GM19328 (cell line): ENCODE measurements around the gene GPR173.

ENCODE experiments used
- ATAC-seq: cut with Tn5 transposase; IDR thresholded peaks from one replicate; pipeline ENCODE4 v1.9.1; 2021; ENCODE audit warnings: mild to moderate bottlenecking, moderate library complexity; ENCODE audit not compliant: unreplicated experiment

GPR173 gene

DNA sequence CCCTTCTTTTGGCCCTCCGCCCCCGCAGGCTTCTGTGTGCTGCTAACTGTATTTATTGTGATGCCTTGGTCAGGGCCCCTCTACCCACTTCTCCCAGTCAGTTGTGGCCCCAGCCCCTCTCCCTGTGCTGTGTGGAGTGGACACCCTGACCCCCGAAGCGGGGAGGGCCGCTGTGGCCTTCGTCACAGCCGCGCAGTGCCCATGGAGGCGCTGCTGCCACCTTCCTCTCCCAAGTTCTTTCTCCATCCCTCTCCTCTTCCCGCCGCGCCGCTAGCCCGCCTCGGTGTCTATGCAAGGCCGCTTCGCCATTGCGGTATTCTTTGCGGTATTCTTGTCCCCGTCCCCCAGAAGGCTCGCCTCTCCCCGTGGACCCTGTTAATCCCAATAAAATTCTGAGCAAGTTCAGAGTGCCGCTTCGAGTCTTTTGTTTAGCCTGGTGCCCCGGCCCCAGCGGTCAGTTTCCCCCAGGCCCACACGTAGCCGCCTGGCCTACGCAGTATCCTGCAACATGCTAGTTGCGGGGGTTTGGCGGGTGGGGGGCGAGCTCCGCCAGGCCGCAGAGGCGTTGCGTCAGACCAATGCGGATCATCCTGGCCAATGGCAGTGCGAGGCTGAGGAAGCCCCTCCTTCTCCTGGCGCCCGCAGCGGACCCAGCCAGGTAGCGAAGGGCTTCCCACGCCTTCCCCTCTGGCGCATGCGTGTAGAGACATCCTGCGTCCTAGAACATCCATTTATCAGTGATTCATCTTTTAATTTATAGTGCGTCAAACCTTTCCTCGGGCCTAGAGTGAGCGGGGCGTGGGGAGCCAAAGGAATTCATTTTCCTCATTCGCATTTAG, 39.8 kb downstream of the GPR173 start:
- ATAC-seq: peak; percentile 43

DNA sequence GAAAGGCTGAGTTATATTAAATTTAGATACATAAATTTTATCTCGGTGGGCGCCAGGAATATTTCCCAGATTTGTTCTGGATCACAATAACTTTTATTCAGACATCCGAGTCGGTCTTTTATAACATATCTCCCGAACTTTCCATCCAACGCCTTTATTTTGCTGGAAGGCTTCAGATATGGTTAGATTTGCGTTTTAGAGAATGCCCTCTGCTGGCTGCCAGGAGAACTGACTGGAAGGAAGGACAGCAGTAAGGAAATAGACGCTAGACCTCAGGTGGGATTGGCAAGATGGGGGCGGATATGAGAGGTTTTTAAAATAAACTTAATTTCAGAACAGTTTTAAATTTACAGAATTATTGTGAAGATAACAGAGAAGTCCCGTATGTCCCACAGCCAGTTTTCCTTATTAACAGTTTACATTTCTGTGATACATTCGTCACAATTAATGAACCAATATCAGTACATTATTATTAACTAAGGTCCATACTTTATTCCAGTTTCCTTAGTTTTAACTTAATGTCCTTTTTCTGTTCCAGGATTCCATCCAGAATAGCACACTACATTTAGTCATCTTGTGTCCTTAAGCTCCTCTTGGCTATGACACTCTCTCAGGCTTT, 40.7 kb downstream of the GPR173 start:
- no peak for ATAC-seq

DNA sequence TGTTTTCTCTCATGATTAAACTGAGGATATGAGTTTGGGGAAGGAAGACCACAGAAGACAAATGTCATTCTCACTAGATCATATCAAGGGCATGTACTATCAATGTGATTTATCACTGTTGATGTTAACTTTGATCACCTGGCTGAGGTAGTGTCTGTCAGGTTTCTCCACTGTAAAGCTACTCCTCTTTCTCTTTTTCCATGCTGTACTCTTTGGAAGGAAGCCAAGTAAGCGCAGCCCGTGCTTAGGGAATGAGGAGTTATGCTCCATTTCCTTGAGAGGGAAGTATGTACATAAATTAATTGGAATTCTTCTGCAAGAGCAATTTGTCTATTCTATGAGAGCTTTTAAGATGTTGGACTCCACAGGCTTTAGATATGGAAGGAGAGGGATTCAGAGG, 41.3 kb downstream of the GPR173 start:
- ATAC-seq: no peak

DNA sequence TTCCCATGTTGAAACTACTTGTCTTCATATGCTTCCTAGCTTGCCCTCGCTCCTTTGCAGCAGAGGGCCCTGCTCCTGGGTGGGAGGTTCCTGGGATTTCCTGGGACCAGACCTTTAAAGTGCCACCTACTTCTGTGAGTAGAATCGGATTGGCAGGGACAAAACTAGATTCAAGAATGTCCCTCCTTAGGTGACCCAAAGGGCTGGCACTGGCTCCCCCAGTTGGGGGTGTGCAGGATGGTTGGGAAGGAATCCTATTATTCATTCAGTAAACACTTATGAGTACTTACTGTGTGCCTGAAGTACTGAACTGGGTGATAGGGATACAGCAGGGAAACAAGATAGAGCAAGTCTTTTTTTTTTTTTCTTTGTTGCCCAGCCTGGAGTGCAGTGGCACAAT, 42.8 kb downstream of the GPR173 start:
- no peak for ATAC-seq

DNA sequence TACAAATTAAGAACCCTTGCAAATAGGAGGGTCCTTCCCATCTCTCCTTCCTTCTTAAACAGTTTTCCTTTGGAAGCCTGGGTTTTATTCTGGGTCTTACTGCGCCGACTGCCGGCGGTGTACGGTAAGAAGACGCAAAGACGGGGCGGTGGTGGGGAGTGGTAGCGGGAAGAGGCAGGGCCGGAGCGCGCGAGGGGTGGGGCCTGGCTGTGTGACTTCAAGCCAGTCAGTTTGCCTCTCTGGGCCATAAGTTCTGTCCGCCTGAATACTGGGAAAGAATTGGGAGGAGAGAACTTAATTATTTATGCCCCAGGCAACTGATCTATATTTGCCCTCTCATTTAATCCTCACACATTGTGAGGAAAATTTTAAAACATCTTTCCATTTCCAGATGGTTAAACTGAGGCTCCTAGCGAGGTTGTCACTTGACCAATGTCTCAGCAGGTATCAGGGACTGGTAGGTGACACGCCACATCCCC, 44.6 kb downstream of the GPR173 start:
- ATAC-seq: peak; percentile 43

DNA sequence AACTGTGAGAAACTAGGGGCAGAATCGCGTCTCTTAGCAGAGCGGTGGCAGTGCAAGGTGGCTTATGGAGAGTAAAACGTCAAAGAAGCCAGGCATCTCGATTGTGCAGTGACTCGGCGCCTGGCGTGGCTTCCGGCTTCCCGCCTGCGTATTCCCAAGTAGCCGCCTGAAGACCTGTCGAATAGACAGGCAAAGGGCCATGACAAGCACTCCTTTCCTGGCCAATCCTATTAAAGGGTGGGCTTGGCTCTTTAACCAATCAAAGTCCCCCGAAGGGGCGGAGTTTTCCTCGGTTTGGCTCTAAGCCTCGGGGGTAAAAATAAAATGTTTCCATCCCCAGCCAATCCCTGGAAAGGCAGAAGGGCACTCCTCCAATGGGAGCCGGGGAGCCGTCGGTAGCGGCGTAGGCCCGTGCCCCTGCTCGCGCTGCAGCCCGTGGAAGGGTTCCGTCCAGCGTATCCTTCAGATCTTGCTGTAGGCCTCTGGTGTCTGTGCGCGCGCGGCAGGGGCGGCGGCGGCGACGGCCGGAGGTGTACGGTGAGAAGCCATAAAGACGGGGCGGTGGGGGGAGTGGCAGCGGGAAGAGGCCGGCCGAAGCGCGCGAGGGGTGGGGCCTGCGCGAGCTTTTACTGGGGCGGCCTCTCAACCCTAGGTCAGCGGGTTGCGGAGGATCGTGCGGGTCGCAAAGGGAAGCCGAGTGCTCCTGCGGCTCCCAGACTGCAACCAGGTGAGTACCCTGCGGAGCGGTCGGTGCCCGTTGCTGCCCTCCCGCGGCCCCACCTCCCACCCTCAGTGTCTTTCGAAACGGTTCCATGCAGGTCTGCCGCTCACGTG, 45.4 kb downstream of the GPR173 start, which contains the start of gene KANTR:
Gene KANTR, plus strand, starts transcription at position 395 of the 834 bp plus-strand sequence. CDS start 30,131 bp downstream, outside the sequence.
- peak; percentile 73 for ATAC-seq

DNA sequence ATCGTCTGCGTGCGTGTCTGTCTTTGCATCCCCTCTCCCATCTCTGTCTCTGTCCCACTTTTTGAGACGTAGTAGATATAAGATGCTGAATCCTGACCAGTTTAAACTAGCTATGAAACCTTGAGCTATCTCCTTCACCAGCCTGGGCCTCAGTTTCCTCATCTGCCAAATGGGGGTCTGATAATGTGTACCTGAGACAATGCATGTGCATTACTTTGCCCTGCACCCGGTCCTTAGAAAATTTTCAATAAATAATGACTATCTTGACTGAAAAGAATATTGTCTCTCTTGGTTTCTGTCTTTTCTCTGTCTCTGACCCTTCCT, 46.0 kb downstream of the GPR173 start:
- no peak for ATAC-seq

DNA sequence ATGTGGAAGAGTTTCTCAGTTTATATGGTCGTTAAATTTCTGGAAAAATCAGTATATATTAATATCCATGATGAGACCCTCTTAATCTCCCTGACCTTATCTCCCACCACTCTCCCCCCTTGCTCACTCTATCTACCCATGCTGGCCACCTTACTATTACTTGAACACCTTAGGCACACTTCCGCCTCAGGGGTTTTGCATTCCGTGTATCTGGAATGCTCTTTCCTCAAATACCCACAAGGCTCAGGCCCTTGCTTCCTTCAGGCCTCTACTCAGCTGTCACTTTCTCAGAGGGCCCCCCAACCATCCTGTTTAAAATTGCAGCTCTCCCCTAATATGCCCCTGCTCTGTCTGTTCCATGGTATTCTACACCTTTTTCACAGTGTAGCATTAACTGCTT, 47.2 kb downstream of the GPR173 start:
- no peak for ATAC-seq

DNA sequence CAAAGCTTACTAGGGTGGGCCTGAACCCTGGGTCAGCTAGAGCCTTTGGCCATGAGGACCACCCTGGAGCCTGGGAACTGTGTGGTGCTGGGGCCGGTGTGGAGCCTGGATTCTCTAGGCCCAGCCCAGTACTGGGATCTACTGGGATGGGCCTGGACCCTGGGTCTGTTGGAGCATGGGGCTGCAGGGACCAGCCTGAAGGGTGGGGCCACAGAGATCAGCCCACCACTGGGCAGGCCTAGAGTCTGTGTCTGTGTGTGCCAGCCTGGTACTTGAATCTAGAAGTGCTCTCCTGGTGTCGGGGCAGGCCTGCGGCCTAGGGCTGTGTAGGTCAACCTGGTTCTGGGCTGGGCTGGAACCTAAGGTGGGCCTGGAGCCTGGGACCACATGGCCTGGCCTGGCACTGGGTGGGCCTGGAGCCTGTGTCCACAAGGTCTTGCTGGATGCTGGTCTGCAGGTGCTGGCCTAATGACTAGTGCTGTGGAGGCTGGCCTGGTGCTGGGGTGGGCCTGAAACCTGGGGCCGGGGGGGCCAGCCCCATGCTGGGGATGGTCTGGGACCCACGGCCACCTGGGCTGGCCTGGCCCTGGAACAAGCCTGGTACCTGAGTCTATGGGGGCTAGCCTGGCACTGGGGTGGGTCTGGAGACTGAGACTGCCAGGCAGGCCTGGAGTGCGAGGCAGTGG, 66.4 kb downstream of the GPR173 start:
- ATAC-seq: no peak

DNA sequence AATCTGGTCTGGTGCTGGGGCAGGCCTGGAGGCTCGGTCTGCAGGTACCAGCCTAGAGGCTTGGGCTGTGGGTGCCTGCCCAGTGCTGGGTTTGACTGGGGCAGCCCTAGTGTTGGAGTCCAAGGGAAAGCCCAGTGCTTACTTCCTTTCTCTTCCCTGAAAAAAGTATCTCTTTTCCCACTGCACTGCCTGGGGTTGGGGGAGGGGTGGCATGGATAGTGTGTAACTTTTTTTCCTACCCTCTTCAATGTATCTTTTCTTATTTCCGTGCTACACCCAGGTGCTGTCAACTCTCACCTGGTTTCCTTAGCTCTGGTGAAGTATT, 66.9 kb downstream of the GPR173 start:
- no peak for ATAC-seq

DNA sequence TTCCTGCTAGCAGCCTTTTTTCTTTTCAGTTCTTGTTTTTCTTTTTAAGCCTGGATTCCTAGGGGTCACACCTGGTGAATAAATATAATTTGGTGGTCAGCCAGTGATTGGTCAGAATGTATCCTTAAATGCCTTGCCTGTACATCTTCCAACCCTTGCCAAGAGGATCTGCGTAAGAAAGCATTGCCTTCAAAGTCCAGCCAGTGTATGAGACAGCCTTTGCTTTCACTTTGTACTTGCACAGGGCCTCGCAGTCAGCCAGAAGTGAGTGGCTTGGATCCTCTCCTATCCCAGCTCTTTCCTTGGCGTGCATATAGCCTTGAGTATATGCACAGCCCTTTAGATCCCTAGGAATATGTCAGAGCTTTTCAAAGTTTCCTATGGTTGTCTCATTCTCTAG, 67.5 kb downstream of the GPR173 start:
- no peak for ATAC-seq

DNA sequence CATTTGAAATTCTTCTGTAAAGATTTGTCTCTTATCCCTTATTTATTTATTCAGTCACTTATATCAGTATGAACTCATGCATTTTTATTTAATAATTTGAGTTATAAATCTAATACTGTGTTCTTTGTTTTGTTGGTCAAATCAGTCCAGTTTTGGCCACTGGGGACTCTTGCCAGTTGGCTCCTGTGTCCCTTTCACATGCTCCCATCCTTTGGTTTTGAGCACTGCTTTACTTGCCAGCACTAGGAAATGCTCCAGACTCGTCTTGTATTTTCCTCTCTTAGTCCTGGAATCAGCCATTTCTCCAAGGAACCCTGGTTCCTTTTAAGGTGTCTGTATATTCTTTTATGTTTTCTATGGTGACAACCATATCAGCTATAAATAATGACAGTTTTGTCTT, 73.4 kb downstream of the GPR173 start:
- no peak for ATAC-seq

DNA sequence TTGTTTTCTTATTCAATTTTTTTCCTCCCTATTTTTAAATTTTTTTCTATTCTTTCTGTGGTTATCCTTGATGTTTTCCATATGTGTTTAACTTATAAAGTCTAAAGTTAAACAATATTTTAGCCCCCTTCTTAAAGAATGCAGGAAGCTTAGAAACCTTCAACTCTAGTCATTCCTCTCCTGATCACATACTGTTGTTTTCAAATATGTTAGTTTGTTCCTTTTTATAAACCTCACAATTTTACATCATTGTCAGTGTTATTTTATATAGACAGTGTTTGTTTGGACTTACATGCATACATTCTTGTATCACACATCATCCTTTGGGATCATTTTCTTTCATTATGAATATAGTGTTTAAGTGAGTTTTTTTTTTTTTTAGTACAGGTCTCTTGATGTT, 76.9 kb downstream of the GPR173 start:
- ATAC-seq: no peak

DNA sequence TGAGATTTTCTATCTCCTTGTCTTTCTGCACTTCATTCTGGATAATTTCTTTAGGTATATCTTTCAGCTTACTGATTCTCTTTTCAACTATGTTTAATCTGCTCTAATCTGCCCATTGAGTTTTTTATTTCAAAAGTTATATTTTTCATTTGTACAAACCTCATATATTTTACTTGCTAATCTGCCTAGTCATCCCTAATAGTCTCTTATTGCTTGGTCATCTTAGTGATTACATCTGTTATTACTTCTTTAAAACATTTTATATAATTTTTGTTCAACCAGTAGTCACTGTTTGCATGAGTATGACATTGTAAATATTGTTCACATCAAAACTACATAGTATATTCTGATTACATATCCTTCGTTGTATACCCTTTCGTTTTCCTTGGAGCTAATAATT, 77.8 kb downstream of the GPR173 start:
- ATAC-seq: no peak

DNA sequence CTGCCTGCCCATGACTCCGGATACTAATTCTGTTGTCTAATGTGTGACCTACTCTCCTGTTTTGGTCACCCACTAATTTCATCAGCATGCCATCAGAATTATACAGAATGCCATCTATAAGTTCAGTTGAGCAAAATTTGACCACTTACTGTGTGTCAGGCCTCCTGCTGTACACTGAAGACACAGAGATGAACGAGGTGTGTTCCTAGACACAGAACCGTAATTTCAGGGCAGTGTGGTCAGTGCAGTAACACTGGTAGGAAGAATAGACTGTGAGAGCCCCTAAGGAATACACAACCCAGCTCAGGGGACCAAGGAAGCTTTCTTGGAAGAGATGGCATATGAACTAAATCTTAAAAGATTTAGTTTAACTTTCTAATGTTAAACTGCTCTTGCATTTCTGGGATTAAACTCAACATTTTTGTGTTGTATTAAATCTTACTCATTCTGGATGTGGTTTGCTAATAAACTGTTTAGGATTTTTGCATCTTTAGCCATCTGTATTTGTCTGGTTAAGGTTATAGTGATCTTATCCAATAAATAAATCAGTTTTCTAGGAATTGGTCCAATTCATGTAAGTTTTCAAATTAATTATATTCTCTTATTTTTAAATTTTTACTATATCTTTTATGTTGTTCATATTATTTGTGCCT, 79.6 kb downstream of the GPR173 start:
- no peak for ATAC-seq
